CD4-positive, alpha-beta T cell (primary cell): ENCODE results near the gene NUDT8. TPM values are rescaled to one million over a fixed set of nuclear protein-coding genes. Genes with fewer than 3 reads are reported as not detected.
A peak's percentile ranks its signal among the peaks of the same experiment; 100 is the strongest.

Source experiments
- ATAC-seq: fragments of 200-7000 bp; cut with Tn5 transposase; one replicate; pipeline ENCODE4 v1.10.0; 2022; ENCODE audit warnings: mild to moderate bottlenecking; ENCODE audit not compliant: poor library complexity
- CTCF ChIA-PET: fragments of 350-600 bp; sonication (Branson Sonifier 250); formaldehyde crosslinking; loops from one replicate; lab custom pipeline; 2021; ENCODE audit warnings: antibody characterized with exemption, inconsistent platforms; lab: Charles Lee
- POLR2A ChIA-PET: fragments of 350-600 bp; sonication (Branson Sonifier 250); formaldehyde crosslinking; loops from one replicate; lab custom pipeline; 2021; ENCODE audit warnings: antibody characterized with exemption, inconsistent platforms; lab: Charles Lee
- DNase-seq, 14 experiments: peaks; one replicate each; pipeline ENCODE4 v3.0.0-alpha.2; 2013 to 2020; ENCODE audit warnings: mixed read lengths in 2 of 14
- H3K27ac ChIP-seq, 2 donors: one replicate each; pipeline versions ENCODE4 v1.5.1 to v1.7.0; 2013; ENCODE audit warnings: low read length in 2 of 2, low read depth in 1 of 2, mild to moderate bottlenecking in 1 of 2
- H3K27me3 ChIP-seq, 2 experiments: 1 replicate in 1 of 2; 2 replicates in 1 of 2; pipeline versions ENCODE4 v1.6.1 to v1.7.0; 2013; ENCODE audit warnings: low read length in 2 of 2, control low read depth in 1 of 2, mild to moderate bottlenecking in 1 of 2, moderate library complexity in 1 of 2; ENCODE audit not compliant: insufficient read depth in 2 of 2, control insufficient read depth in 1 of 2
- H3K36me3 ChIP-seq: one replicate; pipeline ENCODE4 v1.6.1; 2013; ENCODE audit warnings: low read length, control low read depth; ENCODE audit not compliant: insufficient read depth
- H3K4me1 ChIP-seq: one replicate; pipeline ENCODE4 v1.6.1; 2013; ENCODE audit warnings: low read length, control low read depth; ENCODE audit not compliant: insufficient read depth
- H3K4me3 ChIP-seq: one replicate; pipeline ENCODE4 v1.5.1; 2013; ENCODE audit warnings: mild to moderate bottlenecking, low read length, moderate library complexity
- H3K9me3 ChIP-seq, 2 experiments: 1 replicate in 1 of 2; 2 replicates in 1 of 2; pipeline versions ENCODE4 v1.6.1 to v1.7.0; 2013; ENCODE audit warnings: low read length in 2 of 2, mild to moderate bottlenecking in 2 of 2, control low read depth in 1 of 2, moderate library complexity in 1 of 2; ENCODE audit not compliant: control insufficient read depth in 1 of 2, insufficient read depth in 1 of 2
- H3K27ac Mint-ChIP-seq: one replicate; pipeline ENCODE4 v1.8.0; 2020; ENCODE audit warnings: mixed read lengths
- H3K27me3 Mint-ChIP-seq: one replicate; pipeline ENCODE4 v1.8.0; 2021; ENCODE audit warnings: mixed read lengths
- H3K36me3 Mint-ChIP-seq: one replicate; pipeline ENCODE4 v1.8.0; 2021; ENCODE audit warnings: low read depth, mixed read lengths
- H3K4me1 Mint-ChIP-seq: one replicate; pipeline ENCODE4 v1.8.0; 2021; ENCODE audit warnings: low read depth, mixed read lengths
- H3K4me3 Mint-ChIP-seq: one replicate; pipeline ENCODE4 v1.8.0; 2020; ENCODE audit warnings: mild to moderate bottlenecking, mixed read lengths
- H3K9me3 Mint-ChIP-seq: one replicate; pipeline ENCODE4 v1.8.0; 2020; ENCODE audit warnings: mixed read lengths
- CTCF ChIP-seq: fragments of 200-600 bp; IDR thresholded peaks from one replicate; pipeline ENCODE4 v1.8.0; 2022; ENCODE audit warnings: antibody characterized with exemption, mild to moderate bottlenecking
- intact Hi-C, 2 experiments: fragments of 100-400 bp; cut with DNase I in 1 of 2; cut with micrococcal nuclease in 1 of 2; formaldehyde crosslinking; loops; one replicate each; pipeline versions ENCODE4 v1.15.1 to v1.9.0; 2023 to 2025; cut with DNase I, micrococcal nuclease
- total RNA-seq, 174 experiments: library from RNA in 2 of 174; stranded (reverse) in 2 of 174; gene quantifications; one replicate each; pipeline ENCODE4 v1.2.3 and lab custom pipeline; 2021 to 2026

The NUDT8 gene
- total RNA-seq, 2 experiments from 2014 or later: 0.92 to 1.4 TPM

GRCh38 chr11:67654225-67654624, 24.5 kb upstream of the NUDT8 start:
- no peak overlapping the region for H3K27ac Mint-ChIP-seq
- H3K4me1 ChIP-seq: peaks cover 13% of the 10 kb centered on the region
- H3K27me3 Mint-ChIP-seq: no peaks in the 10 kb centered on the region
- DNase-seq: no peak
- peaks cover 11% of the 10 kb centered on the region for H3K4me1 Mint-ChIP-seq
- POLR2A ChIA-PET: no interaction called here
- H3K4me3 ChIP-seq: no peak overlapping the region
- no peak for TF ChIP-seq CTCF
- H3K27me3 ChIP-seq: no peaks in the 10 kb centered on the region
- no peaks in the 10 kb centered on the region for H3K9me3 ChIP-seq
- no peaks in the 10 kb centered on the region for H3K36me3 ChIP-seq
- peaks cover 4% of the 10 kb centered on the region for H3K36me3 Mint-ChIP-seq
- CTCF ChIA-PET: interaction anchor here (3.9 kb wide), 1 partner anchor 25 kb away, joined by 15 read pairs; the partner anchor contains the start of gene NUDT8
- intact Hi-C loops: loop anchor here in 1 of 2 experiments (10.0 kb wide), 1 partner anchor 299 kb away; the partner anchor contains the start of gene POLD4
- H3K27ac ChIP-seq: no peak overlapping the region
- no peak for ATAC-seq
- H3K9me3 Mint-ChIP-seq: no peaks in the 10 kb centered on the region
- no peak overlapping the region for H3K4me3 Mint-ChIP-seq

GRCh38 chr11:67652965-67653845, 23.5 kb upstream of the NUDT8 start:
- Mint-ChIP-seq H3K36me3 (peaks cover 4% of the 10 kb centered on the region), H3K4me1 (peaks cover 14% of the 10 kb centered on the region), H3K27me3 (no peaks in the 10 kb centered on the region), H3K27ac (no peak overlapping the region), H3K4me3 (no peak overlapping the region), H3K9me3 (no peaks in the 10 kb centered on the region)
- ATAC-seq (no peak), DNase-seq (no peak)
- intact Hi-C loops: loop anchor here in 1 of 2 experiments (10.0 kb wide), 1 partner anchor 298 kb away; the partner anchor contains the start of gene POLD4
- H3K27ac ChIP-seq: no peak overlapping the region
- no peaks in the 10 kb centered on the region for H3K36me3 ChIP-seq
- ChIA-PET CTCF (no interaction called here), POLR2A (interaction anchor here (4.9 kb wide), 1 partner anchor 24 kb away, joined by 51 read pairs; the partner anchor contains the start of gene NUDT8)
- no peak for TF ChIP-seq CTCF
- no peak overlapping the region for H3K4me3 ChIP-seq
- no peaks in the 10 kb centered on the region for H3K9me3 ChIP-seq
- H3K4me1 ChIP-seq: peaks cover 22% of the 10 kb centered on the region
- no peaks in the 10 kb centered on the region for H3K27me3 ChIP-seq

DNA sequence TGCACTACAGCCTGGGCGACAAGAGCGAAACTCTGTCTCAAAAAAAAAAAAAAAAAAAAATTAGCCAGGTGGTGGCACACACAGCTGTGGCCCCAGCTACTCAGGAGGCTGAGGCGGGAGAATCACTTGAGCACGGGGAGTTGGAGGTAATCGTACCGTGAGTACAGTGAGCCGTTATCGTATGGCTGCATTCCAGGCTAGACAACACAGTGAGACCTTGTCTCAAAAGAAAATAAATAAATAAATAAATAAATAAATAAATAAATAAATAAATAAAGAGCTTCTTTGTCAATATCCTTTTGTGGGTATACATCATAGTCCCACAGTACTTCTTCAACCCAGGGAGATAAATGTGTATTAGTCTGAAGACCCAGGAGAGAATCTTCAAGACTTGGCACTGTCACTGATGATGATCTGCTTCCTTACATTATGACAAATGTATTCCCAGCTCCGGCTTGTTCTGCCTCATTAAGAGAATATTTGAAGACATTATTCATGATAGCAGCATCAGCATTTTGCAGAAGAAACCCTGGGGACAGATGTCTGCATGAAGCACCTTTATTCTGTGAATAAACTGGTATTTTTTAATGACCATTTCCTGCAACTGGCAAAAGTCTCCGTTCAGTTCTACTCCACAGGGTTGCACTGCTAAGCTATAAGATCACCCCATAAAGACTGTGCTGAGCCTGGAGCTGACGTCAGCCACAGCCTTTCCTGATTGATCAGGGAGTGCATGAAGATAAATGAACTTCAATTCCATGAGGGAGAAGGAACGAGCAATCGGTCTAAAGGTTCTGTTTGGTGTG, 22.4 kb upstream of the NUDT8 start:
- POLR2A ChIA-PET: interaction anchor here (2.2 to 4.9 kb wide), 2 partner anchors 23 to 39 kb away, joined by 12 to 51 read pairs; partner anchors contain the start of gene NUDT8
- Mint-ChIP-seq H3K4me3 (peak overlapping the region; percentile 27), H3K4me1 (peaks cover 21% of the 10 kb centered on the region), H3K27ac (peak overlapping the region; percentile 11), H3K36me3 (peaks cover 4% of the 10 kb centered on the region), H3K9me3 (no peaks in the 10 kb centered on the region), H3K27me3 (no peaks in the 10 kb centered on the region)
- no peak overlapping the region for H3K27ac ChIP-seq
- no peak overlapping the region for H3K4me3 ChIP-seq
- intact Hi-C loops: loop anchor here in 1 of 2 experiments (10.0 kb wide), 1 partner anchor 297 kb away; the partner anchor contains the start of gene POLD4
- no peak for TF ChIP-seq CTCF
- no peaks in the 10 kb centered on the region for H3K27me3 ChIP-seq
- ATAC-seq: no peak
- no peak for DNase-seq
- H3K9me3 ChIP-seq: no peaks in the 10 kb centered on the region
- H3K4me1 ChIP-seq: peaks cover 32% of the 10 kb centered on the region
- no peaks in the 10 kb centered on the region for H3K36me3 ChIP-seq
- CTCF ChIA-PET: interaction anchor here (0.6 to 2.7 kb wide), 3 partner anchors 15 to 33 kb away, joined by 3 to 9 read pairs (median 3); partner anchors contain the start of gene NUDT8
